GM12874 (cell line): Measurements from ENCODE around the gene RANBP1.

Experiments
- CTCF ChIP-seq: IDR thresholded peaks from 2 replicates; pipeline ENCODE4 v1.5.1; 2011; ENCODE audit warnings: low read depth, mild to moderate bottlenecking, control low read depth, low read length, moderate library complexity; ENCODE audit not compliant: insufficient read depth

The RANBP1 gene

GRCh38 chr22:20147237-20147988, 31.5 kb downstream of the RANBP1 start:
- no peak for TF ChIP-seq CTCF

- TF ChIP-seq CTCF, result no peak
Measured at GRCh38 chr22:20148414-20148813, 32.5 kb downstream of the RANBP1 start.

GRCh38 chr22:20149257-20150250, 33.6 kb downstream of the RANBP1 start:
- TF ChIP-seq CTCF, result no peak

GRCh38 chr22:20150381-20151275, 34.7 kb downstream of the RANBP1 start, which contains the start of gene CCDC188:
CCDC188 (minus strand) TSS chr22:20151055; CDS start chr22:20150986, 69 bp downstream.
- no peak for TF ChIP-seq CTCF

GRCh38 chr22:20151276-20151588, 35.3 kb downstream of the RANBP1 start:
- TF ChIP-seq CTCF, result no peak

- no peak for TF ChIP-seq CTCF
Measured at GRCh38 chr22:20152464-20152890, 36.6 kb downstream of the RANBP1 start.
